CD14-positive monocyte (primary cell): ENCODE results near the gene ECM2. TPM values are rescaled to one million over a fixed set of nuclear protein-coding genes. Genes with fewer than 3 reads are reported as not detected.

Source experiments
- DNase-seq, 3 donors: peaks; one replicate each; pipeline ENCODE4 v3.0.0-alpha.2; 2011 to 2022
- H2AFZ ChIP-seq: 2 replicates; pipeline ENCODE4 v1.6.0; 2012; ENCODE audit warnings: mild to moderate bottlenecking, low read depth, low read length, inconsistent platforms; ENCODE audit not compliant: insufficient read depth, poor library complexity, severe bottlenecking
- H3K27ac ChIP-seq, 2 donors: 1 replicate in 1 of 2; 2 replicates in 1 of 2; pipeline ENCODE4 v1.5.1; 2012 to 2013; ENCODE audit warnings: low read length in 2 of 2, control low read depth in 1 of 2, inconsistent platforms in 1 of 2, low read depth in 1 of 2, mild to moderate bottlenecking in 1 of 2
- H3K27me3 ChIP-seq, 2 donors: one replicate each; pipeline versions ENCODE4 v1.6.0 to v1.6.1; 2011 to 2013; ENCODE audit warnings: low read length in 2 of 2; ENCODE audit not compliant: control insufficient read depth in 2 of 2, insufficient read depth in 2 of 2
- H3K36me3 ChIP-seq, 2 donors: replicated peaks in 1 of 2; 1 replicate in 1 of 2; 2 replicates in 1 of 2; pipeline versions ENCODE4 v1.5.1 to v1.6.1; 2012 to 2013; ENCODE audit warnings: low read length in 2 of 2, control low read depth in 1 of 2, inconsistent platforms in 1 of 2, mild to moderate bottlenecking in 1 of 2; ENCODE audit not compliant: insufficient read depth in 2 of 2, control insufficient read depth in 1 of 2
- H3K4me1 ChIP-seq, 2 donors: 1 replicate in 1 of 2; 2 replicates in 1 of 2; pipeline versions ENCODE4 v1.5.1 to v1.6.1; 2012 to 2013; ENCODE audit warnings: low read length in 2 of 2, control low read depth in 1 of 2, inconsistent platforms in 1 of 2, mild to moderate bottlenecking in 1 of 2, moderate library complexity in 1 of 2; ENCODE audit not compliant: insufficient read depth in 2 of 2, control insufficient read depth in 1 of 2
- H3K4me2 ChIP-seq: replicated peaks from 2 replicates; pipeline ENCODE3; 2012; ENCODE audit warnings: low read length, moderate library complexity, mild to moderate bottlenecking; ENCODE audit not compliant: poor library complexity, severe bottlenecking; ENCODE audit errors: extremely low read depth
- H3K4me3 ChIP-seq, 3 experiments: fragments of 200-600 bp in 1 of 3; sonication (generic) in 1 of 3; replicated peaks in 1 of 3; 1 replicate in 2 of 3; 2 replicates in 1 of 3; pipeline ENCODE4 v1.5.1; 2011 to 2013; ENCODE audit warnings: low read length in 3 of 3, mild to moderate bottlenecking in 3 of 3, control low read depth in 2 of 3, low read depth in 2 of 3, inconsistent platforms in 1 of 3, moderate library complexity in 1 of 3
- H3K79me2 ChIP-seq: 2 replicates; pipeline ENCODE4 v1.6.0; 2012; ENCODE audit warnings: mild to moderate bottlenecking, control low read depth, inconsistent platforms, low read length, moderate library complexity; ENCODE audit not compliant: insufficient read depth
- H3K9ac ChIP-seq: 2 replicates; pipeline ENCODE4 v1.6.0; 2017; ENCODE audit warnings: low read length, mild to moderate bottlenecking; ENCODE audit not compliant: insufficient read depth, poor library complexity, severe bottlenecking
- H3K9me3 ChIP-seq, 2 donors: replicated peaks in 1 of 2; 1 replicate in 1 of 2; 2 replicates in 1 of 2; pipeline versions ENCODE4 v1.5.1 to v1.6.1; 2012 to 2013; ENCODE audit warnings: low read length in 2 of 2, control low read depth in 1 of 2; ENCODE audit not compliant: control insufficient read depth in 1 of 2, insufficient read depth in 1 of 2
- H4K20me1 ChIP-seq: 2 replicates; pipeline ENCODE4 v1.6.0; 2012; ENCODE audit warnings: mild to moderate bottlenecking, low read length, control low read depth, moderate library complexity; ENCODE audit not compliant: insufficient read depth
- H3K27ac Mint-ChIP-seq, 7 donors: one replicate each; pipeline ENCODE4 v1.8.0; 2020; ENCODE audit warnings: mild to moderate bottlenecking in 7 of 7, mixed read lengths in 7 of 7, moderate library complexity in 6 of 7, inconsistent platforms in 2 of 7
- H3K27me3 Mint-ChIP-seq, 3 donors: one replicate each; pipeline ENCODE4 v1.8.0; 2021 to 2022; ENCODE audit warnings: low read depth in 3 of 3, mild to moderate bottlenecking in 3 of 3, mixed read lengths in 3 of 3, moderate library complexity in 3 of 3, inconsistent platforms in 1 of 3
- H3K36me3 Mint-ChIP-seq, 2 donors: one replicate each; pipeline ENCODE4 v1.8.0; 2020; ENCODE audit warnings: mixed read lengths in 2 of 2, inconsistent platforms in 1 of 2, mild to moderate bottlenecking in 1 of 2
- H3K4me1 Mint-ChIP-seq: one replicate; pipeline ENCODE4 v1.8.0; 2020; ENCODE audit warnings: mild to moderate bottlenecking, mixed read lengths
- H3K4me3 Mint-ChIP-seq, 2 donors: one replicate each; pipeline ENCODE4 v1.8.0; 2020; ENCODE audit warnings: mild to moderate bottlenecking in 2 of 2, mixed read lengths in 2 of 2, moderate library complexity in 1 of 2
- H3K9me3 Mint-ChIP-seq, 7 donors: one replicate each; pipeline ENCODE4 v1.8.0; 2020 to 2022; ENCODE audit warnings: mixed read lengths in 7 of 7, mild to moderate bottlenecking in 6 of 7, moderate library complexity in 6 of 7, inconsistent platforms in 2 of 7
- WGBS: methylation state at CpG from one replicate; pipeline ENCODE4 v1.1.5; 2013; ENCODE audit warnings: missing lambda C conversion rate; ENCODE audit not compliant: insufficient coverage; 5-methylcytosine and 5-hydroxymethylcytosine counted together
- intact Hi-C, 2 donors: fragments of 100-400 bp; cut with micrococcal nuclease; formaldehyde crosslinking; loops; one replicate each; pipeline versions ENCODE4 v1.15.0 to v1.15.1; 2023
- polyA plus RNA-seq, 3 donors: library from polyadenylated mRNA; depleted of rRNA in 1 of 3; unstranded in 2 of 3; stranded (reverse) in 1 of 3; fragments of 300-500 nt in 2 of 3; fragments of >200 nt in 1 of 3; fragmentation: Illumina TruSeq in 2 of 3; gene quantifications; 1 replicate in 2 of 3; 2 replicates in 1 of 3; pipeline ENCODE4 v1.2.3, GENCODE V29; 2012 to 2021
- TF ChIP-seq, protein P1 (sequence below): fragments of 200-600 bp; IDR thresholded peaks from one replicate; pipeline ENCODE4 v1.8.0; 2022; ENCODE audit warnings: antibody characterized with exemption, mild to moderate bottlenecking

Gene ECM2
- polyA plus RNA-seq, 3 donors: 0.15 TPM; not detected in 2

DNA sequence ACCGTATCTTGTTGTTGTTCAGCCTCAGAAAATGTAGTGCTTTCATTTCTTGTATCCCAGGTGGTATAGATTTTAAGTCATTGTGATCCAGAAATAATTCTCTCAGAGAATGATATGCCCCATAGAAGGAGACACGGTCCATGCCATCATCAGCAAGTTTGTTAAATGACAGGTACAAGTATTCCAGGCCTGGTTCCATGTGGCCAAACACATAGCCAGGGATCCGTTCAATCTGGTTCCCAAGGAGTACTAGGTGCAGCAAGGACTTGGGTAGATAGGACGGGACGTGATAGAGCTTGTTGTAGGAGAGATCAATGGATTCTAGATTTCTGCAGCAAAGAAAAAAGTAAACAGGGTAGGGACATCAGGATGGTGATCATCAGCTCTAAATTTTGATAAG, 35.1 kb downstream of the ECM2 start:
- no peaks in the 10 kb centered on the region for H3K27me3 ChIP-seq
- H3K4me2 ChIP-seq: no peak overlapping the region
- Mint-ChIP-seq H3K27me3 (peaks cover 0 to under 1% (median 0%) of the 10 kb centered on the region in 3 donors), H3K4me3 (no peak overlapping the region), H3K27ac (no peak overlapping the region), H3K9me3 (no peaks in the 10 kb centered on the region), H3K4me1 (peaks cover 4% of the 10 kb centered on the region), H3K36me3 (peaks cover 0 to 3% of the 10 kb centered on the region in 2 donors)
- H2AFZ ChIP-seq: no peak overlapping the region
- no peaks in the 10 kb centered on the region for H3K36me3 ChIP-seq
- intact Hi-C loops: no loop called here
- no peaks in the 10 kb centered on the region for H3K4me1 ChIP-seq
- TF ChIP-seq, protein P1, sequence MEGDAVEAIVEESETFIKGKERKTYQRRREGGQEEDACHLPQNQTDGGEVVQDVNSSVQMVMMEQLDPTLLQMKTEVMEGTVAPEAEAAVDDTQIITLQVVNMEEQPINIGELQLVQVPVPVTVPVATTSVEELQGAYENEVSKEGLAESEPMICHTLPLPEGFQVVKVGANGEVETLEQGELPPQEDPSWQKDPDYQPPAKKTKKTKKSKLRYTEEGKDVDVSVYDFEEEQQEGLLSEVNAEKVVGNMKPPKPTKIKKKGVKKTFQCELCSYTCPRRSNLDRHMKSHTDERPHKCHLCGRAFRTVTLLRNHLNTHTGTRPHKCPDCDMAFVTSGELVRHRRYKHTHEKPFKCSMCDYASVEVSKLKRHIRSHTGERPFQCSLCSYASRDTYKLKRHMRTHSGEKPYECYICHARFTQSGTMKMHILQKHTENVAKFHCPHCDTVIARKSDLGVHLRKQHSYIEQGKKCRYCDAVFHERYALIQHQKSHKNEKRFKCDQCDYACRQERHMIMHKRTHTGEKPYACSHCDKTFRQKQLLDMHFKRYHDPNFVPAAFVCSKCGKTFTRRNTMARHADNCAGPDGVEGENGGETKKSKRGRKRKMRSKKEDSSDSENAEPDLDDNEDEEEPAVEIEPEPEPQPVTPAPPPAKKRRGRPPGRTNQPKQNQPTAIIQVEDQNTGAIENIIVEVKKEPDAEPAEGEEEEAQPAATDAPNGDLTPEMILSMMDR: no peak
- 92% methylated on average over 4 of the region's 5 CpGs for WGBS
- H3K9me3 ChIP-seq: no peaks in the 10 kb centered on the region
- no peak for DNase-seq
- H3K4me3 ChIP-seq: no peak overlapping the region
- H3K9ac ChIP-seq: no peak overlapping the region
- H4K20me1 ChIP-seq: no peaks in the 10 kb centered on the region
- no peak overlapping the region for H3K27ac ChIP-seq
- no peaks in the 10 kb centered on the region for H3K79me2 ChIP-seq

GRCh38 chr9:92499701-92500100, 36.1 kb downstream of the ECM2 start:
- Histone ChIP-seq H3K4me3 (no peak overlapping the region), H3K4me1 (no peaks in the 10 kb centered on the region), H3K4me2 (no peak overlapping the region), H3K79me2 (no peaks in the 10 kb centered on the region), H4K20me1 (no peaks in the 10 kb centered on the region), H3K27ac (no peak overlapping the region), H3K36me3 (no peaks in the 10 kb centered on the region), H2AFZ (no peak overlapping the region), H3K9me3 (no peaks in the 10 kb centered on the region), H3K9ac (no peak overlapping the region), H3K27me3 (no peaks in the 10 kb centered on the region)
- intact Hi-C loops: no loop called here
- TF ChIP-seq, protein P1: no peak
- H3K4me3 Mint-ChIP-seq: no peak overlapping the region
- H3K4me1 Mint-ChIP-seq: peaks cover 4% of the 10 kb centered on the region
- H3K36me3 Mint-ChIP-seq: peaks cover 0 to 3% of the 10 kb centered on the region in 2 donors
- H3K27ac Mint-ChIP-seq: no peak overlapping the region
- no peak for DNase-seq
- no CpG with 5 or more reads among the region's 2 CpGs for WGBS
- no peaks in the 10 kb centered on the region for H3K9me3 Mint-ChIP-seq
- no peaks in the 10 kb centered on the region for H3K27me3 Mint-ChIP-seq
